ENCODE data around the gene ADARB2.

The ADARB2 gene

GRCh38 chr10:1392127-1392526 lies 345.2 kb downstream of the ADARB2 start:
- DNase-seq (ENCODE audit: low read depth): no peak

GRCh38 chr10:1390200-1390599 lies 347.1 kb downstream of the ADARB2 start:
- DNase-seq (ENCODE audit: low read depth): no peak

- no peak for DNase-seq (ENCODE audit: low read depth)
Measured at GRCh38 chr10:1384026-1384425, 353.3 kb downstream of the ADARB2 start.

GRCh38 chr10:1382711-1383110 lies 354.6 kb downstream of the ADARB2 start:
- no peak for DNase-seq (ENCODE audit: low read depth)

GRCh38 chr10:1381339-1381738 lies 356.0 kb downstream of the ADARB2 start:
- DNase-seq (ENCODE audit: low read depth): no peak

- no peak for DNase-seq (ENCODE audit: low read depth)
Measured at GRCh38 chr10:1380088-1380671, 357.1 kb downstream of the ADARB2 start.

- no peak for DNase-seq (ENCODE audit: low read depth)
Measured at GRCh38 chr10:1379601-1380000, 357.7 kb downstream of the ADARB2 start.

GRCh38 chr10:1378473-1378872 lies 358.9 kb downstream of the ADARB2 start:
- DNase-seq (ENCODE audit: low read depth): no peak

GRCh38 chr10:1377740-1378397 lies 359.5 kb downstream of the ADARB2 start:
- no peak for DNase-seq (ENCODE audit: low read depth)

GRCh38 chr10:1377231-1377630 lies 360.1 kb downstream of the ADARB2 start:
- DNase-seq (ENCODE audit: low read depth): no peak

- no peak for DNase-seq (ENCODE audit: low read depth)
Measured at GRCh38 chr10:1376384-1376945, 360.9 kb downstream of the ADARB2 start.

- no peak for DNase-seq (ENCODE audit: low read depth)
Measured at GRCh38 chr10:1375346-1376170, 361.8 kb downstream of the ADARB2 start.

- DNase-seq (ENCODE audit: low read depth): no peak
Measured at GRCh38 chr10:1374511-1375345, 362.6 kb downstream of the ADARB2 start.

- DNase-seq (ENCODE audit: low read depth): no peak
Measured at GRCh38 chr10:1373287-1373686, 364.0 kb downstream of the ADARB2 start.

GRCh38 chr10:1372212-1372611 lies 365.1 kb downstream of the ADARB2 start:
- no peak for DNase-seq (ENCODE audit: low read depth)

GRCh38 chr10:1370298-1370697 lies 367.0 kb downstream of the ADARB2 start:
- DNase-seq (ENCODE audit: low read depth): no peak

GRCh38 chr10:1369665-1370064 lies 367.7 kb downstream of the ADARB2 start:
- no peak for DNase-seq (ENCODE audit: low read depth)

GRCh38 chr10:1369197-1369596 lies 368.1 kb downstream of the ADARB2 start:
- DNase-seq (ENCODE audit: low read depth): no peak

- DNase-seq (ENCODE audit: low read depth): peak; percentile 1
Measured at GRCh38 chr10:1368842-1369171, 368.5 kb downstream of the ADARB2 start.

- no peak for DNase-seq (ENCODE audit: low read depth)
Measured at GRCh38 chr10:1367938-1368841, 369.1 kb downstream of the ADARB2 start.

- no peak for DNase-seq (ENCODE audit: low read depth)
Measured at GRCh38 chr10:1366811-1367425, 370.4 kb downstream of the ADARB2 start.
